CD4-positive, alpha-beta T cell treated with Interleukin-12 subunit alpha and Interleukin-12 subunit beta, for 1 hour (primary cell): ENCODE measurements around the gene ST6GALNAC3.
"Not testable (repeated sequence)": the region's sequence is repeated elsewhere in the genome, so short reads cannot be mapped to it uniquely, and the experiment has no call there.

ENCODE experiments used
- DNase-seq: peaks from one replicate; pipeline ENCODE4 v3.0.0-alpha.2; 2020

ST6GALNAC3 gene

GRCh38 chr1:76075877-76076276 is 1.3 kb downstream of the ST6GALNAC3 start:
- DNase-seq: peak; percentile 7

GRCh38 chr1:76079475-76080227 is 5.1 kb downstream of the ST6GALNAC3 start:
- no peak for DNase-seq

- no peak for DNase-seq
Measured at GRCh38 chr1:76080552-76081079, 6.1 kb downstream of the ST6GALNAC3 start.

GRCh38 chr1:76082062-76082461 is 7.5 kb downstream of the ST6GALNAC3 start:
- DNase-seq: no peak

GRCh38 chr1:76083189-76083588 is 8.6 kb downstream of the ST6GALNAC3 start:
- no peak for DNase-seq

- DNase-seq: no peak
Measured at GRCh38 chr1:76084029-76084627, 9.6 kb downstream of the ST6GALNAC3 start.

GRCh38 chr1:76084685-76085084 is 10.1 kb downstream of the ST6GALNAC3 start:
- DNase-seq: no peak

- DNase-seq: no peak
Measured at GRCh38 chr1:76086109-76086508, 11.6 kb downstream of the ST6GALNAC3 start.

GRCh38 chr1:76086597-76086996 is 12.1 kb downstream of the ST6GALNAC3 start:
- no peak for DNase-seq

- DNase-seq: no peak
Measured at GRCh38 chr1:76090283-76091203, 16.0 kb downstream of the ST6GALNAC3 start.

GRCh38 chr1:76092812-76093211 is 18.3 kb downstream of the ST6GALNAC3 start:
- DNase-seq: no peak

GRCh38 chr1:76093522-76094312 is 19.2 kb downstream of the ST6GALNAC3 start:
- no peak for DNase-seq

- DNase-seq: no peak
Measured at GRCh38 chr1:76095802-76096201, 21.3 kb downstream of the ST6GALNAC3 start.

- DNase-seq: not testable (repeated sequence)
Measured at GRCh38 chr1:76097064-76097463, 22.5 kb downstream of the ST6GALNAC3 start.

- no peak for DNase-seq
Measured at GRCh38 chr1:76098845-76099244, 24.3 kb downstream of the ST6GALNAC3 start.

- no peak for DNase-seq
Measured at GRCh38 chr1:76101548-76101947, 27.0 kb downstream of the ST6GALNAC3 start.

GRCh38 chr1:76102046-76102445 is 27.5 kb downstream of the ST6GALNAC3 start:
- DNase-seq: no peak

- no peak for DNase-seq
Measured at GRCh38 chr1:76103034-76103433, 28.5 kb downstream of the ST6GALNAC3 start.

GRCh38 chr1:76105372-76105771 is 30.8 kb downstream of the ST6GALNAC3 start:
- DNase-seq: no peak

GRCh38 chr1:76106251-76106650 is 31.7 kb downstream of the ST6GALNAC3 start:
- DNase-seq: no peak

- DNase-seq: no peak
Measured at GRCh38 chr1:76106719-76107235, 32.2 kb downstream of the ST6GALNAC3 start.

GRCh38 chr1:76109404-76109803 is 34.9 kb downstream of the ST6GALNAC3 start:
- no peak for DNase-seq
